ENCODE measurements around the gene S1PR4. TPM values are rescaled to one million over a fixed set of nuclear protein-coding genes. Genes with fewer than 3 reads are reported as not detected.

Gene S1PR4
- total and polyA plus RNA-seq, 2 of the 13 experiments (the other 11 are each of a cell fraction or from before 2014, with no cell fraction given): 0.07 to 0.09 TPM

GRCh38 chr19:3203805-3204645 lies 25.5 kb downstream of the S1PR4 start:
- H3K79me2 ChIP-seq (ENCODE audit: insufficient read depth, low read length): no peaks in the 10 kb centered on the region
- FAIRE-seq (no peak), DNase-seq (ENCODE audit: low spot score) (no peak), ATAC-seq (no peak)
- BruUV-seq (replicated peaks): no TSS peak
- H3K27ac ChIP-seq (ENCODE audit: extremely low read length, insufficient read depth, low read length): no peak overlapping the region
- no peaks in the 10 kb centered on the region for H3K27me3 ChIP-seq (ENCODE audit: control insufficient read depth in 1 of 2, insufficient read depth in 2 of 2, low read length in 2 of 2)
- TF ChIP-seq RBM22 (optimal IDR thresholded peaks at IDR 0.05; ENCODE audit: low read length): peak; percentile 5
- no peak for TF ChIP-seq KLF15 (CRISPR knock-in tag; IDR thresholded peaks at IDR 0.05; ENCODE audit: borderline replicate concordance)
- peak; percentile 49 for TF ChIP-seq AGO2 (optimal IDR thresholded peaks at IDR 0.05; ENCODE audit: low read depth, low read length)
- TF ChIP-seq ZBTB1 (CRISPR knock-in tag; IDR thresholded peaks at IDR 0.05; ENCODE audit: borderline replicate concordance): no peak
- TF ChIP-seq PPARG (CRISPR knock-in tag; conservative IDR thresholded peaks at IDR 0.05): no peak
- TF ChIP-seq ZBTB44 (CRISPR knock-in tag; IDR thresholded peaks at IDR 0.05): no peak
- TF ChIP-seq PAWR (CRISPR knock-in tag; IDR thresholded peaks at IDR 0.05; ENCODE audit: borderline replicate concordance): no peak
- no peak for TF ChIP-seq ZNF674 (CRISPR knock-in tag; IDR thresholded peaks at IDR 0.05; ENCODE audit: low read depth)
- TF ChIP-seq ZNF839 (CRISPR knock-in tag; IDR thresholded peaks at IDR 0.05; ENCODE audit: borderline replicate concordance): no peak
- TF ChIP-seq RBFOX2 (IDR thresholded peaks at IDR 0.05; ENCODE audit: low read depth, low read length): peak; percentile 50; the same call in 1 of the 2 replicates
- no peaks in the 10 kb centered on the region for H3K4me1 ChIP-seq (ENCODE audit: insufficient read depth, low read length)
- peaks cover 5 to 29% of the 10 kb centered on the region in 2 experiments; a peak in 4 of 5 replicates for H3K36me3 ChIP-seq (replicated peaks in 1 of 2; ENCODE audit: control insufficient read depth in 1 of 2, insufficient read depth in 2 of 2, low read length in 2 of 2)
- in situ Hi-C loops (cut with HindIII; ENCODE audit: extremely low pct_ligation_motif_present, low pct_unique_long_range_greater_than_20kb): no loop called here
- H3K4me3 ChIP-seq (replicated peaks in 1 of 3; ENCODE audit: insufficient read depth in 1 of 3, low read depth in 2 of 3, low read length in 3 of 3): no peak overlapping the region
- H3K4me2 ChIP-seq (ENCODE audit: low read depth, low read length): no peak overlapping the region
- H3K9ac ChIP-seq (ENCODE audit: insufficient read depth, low read depth, low read length): no peak overlapping the region
- CTCF ChIA-PET (ENCODE audit: low intra/inter-chr PET ratio, low total read pairs): no interaction called here
- intact Hi-C loops (cut with micrococcal nuclease; ENCODE audit: unreplicated experiment): no loop called here
- POLR2A ChIA-PET: no interaction called here
- H4K20me1 ChIP-seq (ENCODE audit: insufficient read depth, low read length): no peaks in the 10 kb centered on the region
- no peak overlapping the region for H2AFZ ChIP-seq (ENCODE audit: low read length)
- 96% methylated on average over 16 of the region's 43 CpGs for WGBS (ENCODE audit: low lambda C conversion rate)
- H3K9me3 ChIP-seq (ENCODE audit: low read length): no peaks in the 10 kb centered on the region

All from HepG2 (cell line).